ENCODE results near the gene DNASE1L2. TPM values are rescaled to one million over a fixed set of nuclear protein-coding genes. Genes with fewer than 3 reads are reported as not detected.

DNASE1L2 gene
- total and polyA plus RNA-seq, 2 donors (not counting 3 experiments of a cell fraction or from before 2014, with no cell fraction given) = 0.57 to 1.2 TPM

- H3K79me2 ChIP-seq (ENCODE audit: control insufficient read depth, insufficient read depth, low read length) = no peaks in the 10 kb centered on the region
- no peak overlapping the region for H3K9ac ChIP-seq (replicated peaks; ENCODE audit: extremely low read depth, insufficient read depth, low read length)
- CTCF ChIA-PET = interaction anchor here (1.0 to 1.5 kb wide), 8 partner anchors 9 to 307 kb away, joined by 3 to 11 read pairs (median 4); partner anchors contain the start of genes ECI1, PGP and RAB26
- no peak overlapping the region for H3K27ac ChIP-seq (ENCODE audit: insufficient read depth, low read depth, low read length)
- no peaks in the 10 kb centered on the region for H3K9me3 ChIP-seq (replicated peaks; ENCODE audit: control insufficient read depth, insufficient read depth, low read length)
- no peaks in the 10 kb centered on the region for H3K9me1 ChIP-seq (replicated peaks; ENCODE audit: control insufficient read depth, extremely low read depth, insufficient read depth, low read length)
- H3K4me3 ChIP-seq (replicated peaks in 1 of 3; ENCODE audit: insufficient read depth in 1 of 3, low read depth in 1 of 3, low read length in 3 of 3) = no peak overlapping the region
- no peaks in the 10 kb centered on the region for H4K20me1 ChIP-seq (replicated peaks; ENCODE audit: control insufficient read depth, extremely low read depth, insufficient read depth, low read length)
- no peak for TF ChIP-seq GATA2 (IDR thresholded peaks at IDR 0.05; ENCODE audit: insufficient read depth, insufficient read length, low read depth, low read length)
- TF ChIP-seq MYC (IDR thresholded peaks at IDR 0.05; ENCODE audit: low read depth, low read length) = no peak
- TF ChIP-seq FOS (IDR thresholded peaks at IDR 0.05; ENCODE audit: borderline replicate concordance, insufficient read depth, low read length) = no peak
- TF ChIP-seq POLR2A (IDR thresholded peaks at IDR 0.05; ENCODE audit: low read depth, low read length) = no peak
- TF ChIP-seq MAX (IDR thresholded peaks at IDR 0.05; ENCODE audit: insufficient read depth, insufficient read length) = no peak
- no peak for TF ChIP-seq POLR2AphosphoS5 (IDR thresholded peaks at IDR 0.05; ENCODE audit: insufficient read depth, low read depth, low read length)
- no peak for TF ChIP-seq EZH2 (IDR thresholded peaks at IDR 0.05; ENCODE audit: borderline replicate concordance, low read depth, low read length, severe bottlenecking)
- TF ChIP-seq CTCF (IDR thresholded peaks at IDR 0.05; ENCODE audit: extremely low read depth in 1 of 2, insufficient read depth in 1 of 2, low read depth in 1 of 2, low read length in 2 of 2) = no peak
- no peak for TF ChIP-seq JUN (IDR thresholded peaks at IDR 0.05; ENCODE audit: borderline replicate concordance, insufficient read depth, insufficient read length, low read depth)
- intact Hi-C loops (cut with micrococcal nuclease) = no loop called here
- POLR2A ChIA-PET = interaction anchor here (2.6 kb wide), 1 partner anchor 39 kb away, joined by 8 read pairs; the partner anchor contains the start of gene TRAF7
- no peak overlapping the region for H3K4me2 ChIP-seq (ENCODE audit: insufficient read depth, low read length)
- H3K4me1 ChIP-seq (ENCODE audit: control insufficient read depth, extremely low read depth, insufficient read depth, low read length) = no peaks in the 10 kb centered on the region
- FAIRE-seq (no peak), DNase-seq (ENCODE audit: low read depth, low spot score) (no peak)
- H2AFZ ChIP-seq (ENCODE audit: low read depth, low read length) = no peak overlapping the region
- BruUV-seq (replicated peaks) = no TSS peak
- H3K36me3 ChIP-seq (ENCODE audit: control insufficient read depth in 2 of 2, extremely low read depth in 1 of 2, insufficient read depth in 2 of 2, low read length in 2 of 2) = no peaks in the 10 kb centered on the region
- dilution Hi-C loops (cut with MboI; ENCODE audit: extremely low pct_ligation_motif_present, low sequenced_read_pairs) = no loop called here
- H3K27me3 ChIP-seq (ENCODE audit: control insufficient read depth in 2 of 2, insufficient read depth in 2 of 2, low read length in 2 of 2) = peaks cover 26 to 35% of the 10 kb centered on the region in 2 experiments
Observed at GRCh38 chr16:2194166-2194834, 41.9 kb upstream of the DNASE1L2 start.
